GM21717 (cell line): Measurements from ENCODE around the gene CEP68.

Experiments used
- ATAC-seq: cut with Tn5 transposase; IDR thresholded peaks from one replicate; pipeline ENCODE4 v1.9.1; 2021; ENCODE audit warnings: mild to moderate bottlenecking, moderate library complexity; ENCODE audit not compliant: unreplicated experiment

CEP68 gene

DNA sequence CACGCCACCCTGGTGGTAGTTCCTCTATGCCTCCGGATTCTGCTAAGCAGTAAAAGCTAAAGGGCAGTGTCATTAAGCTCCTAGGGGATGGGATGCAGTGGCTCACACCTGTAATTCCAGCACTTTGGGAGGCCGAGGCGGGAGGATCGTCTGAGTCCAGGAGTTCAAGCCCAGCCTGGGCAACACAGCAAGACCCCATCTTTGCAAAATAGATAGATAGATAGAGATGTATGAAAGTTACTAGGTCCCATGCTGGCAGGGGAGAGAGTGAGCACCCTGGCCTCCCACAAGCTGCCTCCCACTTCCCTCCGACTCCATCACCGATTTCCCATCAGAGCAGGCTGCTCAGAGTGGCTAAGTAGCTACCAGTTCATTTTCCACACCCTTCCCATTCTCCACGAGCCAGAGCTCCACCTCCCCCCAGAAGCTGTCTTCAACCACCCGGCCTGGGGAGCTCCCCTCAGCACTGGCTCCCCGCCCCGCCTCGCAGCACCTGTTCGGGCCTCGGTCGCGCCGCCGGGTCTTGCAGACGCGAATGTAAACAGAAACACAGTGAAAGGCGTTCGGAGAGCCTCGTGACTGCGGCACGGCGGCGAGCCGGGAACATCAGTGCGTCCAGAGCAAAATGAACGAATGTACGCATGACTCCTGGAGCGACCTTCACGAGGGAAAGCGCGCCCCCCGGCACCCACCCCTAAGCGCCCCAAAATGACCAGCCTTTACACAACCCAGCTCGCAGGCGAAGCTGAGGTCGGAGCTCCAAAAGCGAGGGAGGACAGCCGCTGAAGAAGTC is 598 bp upstream of the CEP68 start:
- ATAC-seq, result peak; percentile 26

DNA sequence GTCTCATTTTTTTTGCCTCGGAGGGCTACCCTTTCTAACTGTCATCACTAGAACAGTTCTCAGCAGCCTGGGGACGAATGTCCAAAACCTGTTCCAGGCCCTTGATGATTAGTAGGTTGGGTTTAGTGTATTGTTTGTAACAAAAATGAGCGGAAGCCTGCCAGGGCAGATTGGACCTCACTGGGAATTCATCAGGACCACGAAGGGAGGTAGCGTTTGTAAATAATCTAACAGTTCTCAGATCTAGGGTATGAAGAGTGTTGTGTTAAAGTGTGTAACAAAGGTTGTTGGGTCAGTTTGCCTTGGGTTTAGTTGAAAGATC is 799 bp downstream of the CEP68 start:
- ATAC-seq, result no peak

DNA sequence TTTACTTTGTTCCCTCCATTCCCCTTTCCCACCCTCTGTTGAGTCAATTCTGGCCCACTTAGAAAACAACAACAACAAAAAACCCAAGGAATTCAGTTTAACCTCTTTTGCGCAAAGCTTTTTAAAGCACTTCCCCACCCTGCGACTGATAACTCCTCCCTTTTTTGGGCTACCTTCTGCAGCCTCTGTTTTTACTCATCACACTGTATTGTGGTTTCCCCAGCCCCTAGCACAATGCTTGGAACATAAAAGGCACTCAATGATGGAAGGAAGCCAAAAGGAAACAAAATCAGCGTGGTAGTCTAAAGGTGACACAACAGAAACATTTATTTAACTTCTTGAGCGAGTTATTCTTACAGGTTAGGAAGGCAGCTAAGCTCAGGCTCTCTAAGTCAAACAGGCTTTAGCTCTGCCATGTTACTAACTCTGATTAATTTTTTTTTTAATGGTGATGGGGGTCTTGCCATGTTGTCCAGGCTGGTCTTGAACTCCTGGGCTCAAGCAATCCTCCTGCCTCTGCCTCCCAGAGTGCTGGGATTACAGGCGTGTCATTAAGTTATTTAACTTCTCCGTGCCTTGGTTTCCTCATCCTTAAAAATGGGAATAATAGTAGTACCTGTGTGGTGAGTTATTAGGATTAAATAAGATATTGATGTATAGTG is 1.3 kb downstream of the CEP68 start:
- ATAC-seq, result peak; percentile 32

DNA sequence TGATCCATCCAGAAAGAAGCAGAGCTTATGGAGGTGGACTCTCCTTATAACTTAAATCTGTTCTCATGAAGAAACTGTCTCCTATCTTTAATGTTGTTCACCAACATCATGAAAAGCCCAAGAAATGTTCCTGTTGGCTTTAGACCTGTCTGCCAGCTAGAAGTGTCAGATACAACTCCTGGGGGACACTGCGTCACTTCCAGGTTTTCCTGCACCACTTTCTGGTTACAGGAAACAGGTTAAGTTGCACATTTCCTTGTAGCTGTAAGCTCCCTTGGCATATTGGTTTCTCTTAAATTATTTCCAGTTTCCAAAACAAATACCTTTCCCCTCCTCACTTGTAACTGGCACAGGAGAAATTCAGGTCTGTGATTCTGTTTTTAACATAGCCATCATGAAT is 2.9 kb downstream of the CEP68 start:
- ATAC-seq, result no peak

DNA sequence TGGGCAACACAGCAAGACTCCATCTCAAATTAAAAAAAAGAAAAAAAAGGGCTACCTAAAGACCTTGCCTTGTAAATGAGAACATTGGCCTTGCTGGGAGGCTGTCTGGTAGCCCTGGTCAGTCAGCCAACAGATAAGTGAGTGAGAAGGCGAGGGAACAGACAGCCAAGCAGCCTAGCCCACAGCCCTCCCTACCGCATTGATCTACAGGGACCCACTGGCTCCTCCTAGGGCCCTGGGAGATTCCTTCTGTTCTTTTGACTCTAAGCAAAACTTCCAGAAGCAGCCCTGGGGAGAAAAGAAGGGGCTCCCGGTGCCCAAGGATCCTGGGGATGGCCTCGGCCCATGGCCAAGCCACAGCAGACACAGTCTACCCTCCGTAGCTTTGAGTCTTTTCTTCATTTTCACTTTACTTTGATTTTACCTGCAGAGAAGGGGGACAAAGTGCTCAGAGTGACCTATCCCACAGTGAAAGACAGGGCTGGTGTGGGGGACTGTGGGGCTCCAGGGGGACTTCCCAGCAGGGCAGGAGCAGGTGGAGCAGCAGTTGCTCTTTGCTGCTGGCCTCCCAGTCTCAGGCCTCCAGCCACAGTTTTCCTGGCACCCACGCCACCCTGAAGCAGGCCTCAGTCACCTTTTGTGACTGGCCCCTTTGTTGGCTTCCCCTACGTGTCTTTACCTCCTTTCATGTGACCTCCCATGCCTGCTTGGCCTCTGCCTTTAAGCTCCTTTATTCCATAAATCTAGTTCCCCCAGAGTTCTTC is 5.1 kb downstream of the CEP68 start:
- no peak for ATAC-seq

DNA sequence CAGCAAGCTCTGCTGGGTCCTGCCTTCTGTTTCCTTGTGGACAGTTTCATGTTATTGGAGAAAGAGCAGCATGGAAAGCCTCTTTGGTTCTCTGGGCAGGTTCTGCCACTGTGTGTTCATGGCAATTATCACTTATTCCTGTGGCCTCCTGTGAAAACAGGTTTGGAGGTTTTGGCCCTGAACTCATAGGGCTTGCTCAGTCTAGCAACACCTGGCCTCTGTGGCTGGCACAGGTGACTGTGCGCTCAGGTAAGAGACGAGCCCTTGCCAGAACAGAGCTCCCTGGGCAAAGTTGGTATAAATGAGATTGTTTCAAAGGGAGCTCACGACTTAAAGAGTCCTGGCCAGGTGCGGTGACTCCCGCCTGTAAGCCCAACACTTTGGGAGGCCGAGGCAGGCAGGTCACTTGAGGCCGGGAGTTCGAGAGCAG is 5.7 kb downstream of the CEP68 start:
- no peak for ATAC-seq

DNA sequence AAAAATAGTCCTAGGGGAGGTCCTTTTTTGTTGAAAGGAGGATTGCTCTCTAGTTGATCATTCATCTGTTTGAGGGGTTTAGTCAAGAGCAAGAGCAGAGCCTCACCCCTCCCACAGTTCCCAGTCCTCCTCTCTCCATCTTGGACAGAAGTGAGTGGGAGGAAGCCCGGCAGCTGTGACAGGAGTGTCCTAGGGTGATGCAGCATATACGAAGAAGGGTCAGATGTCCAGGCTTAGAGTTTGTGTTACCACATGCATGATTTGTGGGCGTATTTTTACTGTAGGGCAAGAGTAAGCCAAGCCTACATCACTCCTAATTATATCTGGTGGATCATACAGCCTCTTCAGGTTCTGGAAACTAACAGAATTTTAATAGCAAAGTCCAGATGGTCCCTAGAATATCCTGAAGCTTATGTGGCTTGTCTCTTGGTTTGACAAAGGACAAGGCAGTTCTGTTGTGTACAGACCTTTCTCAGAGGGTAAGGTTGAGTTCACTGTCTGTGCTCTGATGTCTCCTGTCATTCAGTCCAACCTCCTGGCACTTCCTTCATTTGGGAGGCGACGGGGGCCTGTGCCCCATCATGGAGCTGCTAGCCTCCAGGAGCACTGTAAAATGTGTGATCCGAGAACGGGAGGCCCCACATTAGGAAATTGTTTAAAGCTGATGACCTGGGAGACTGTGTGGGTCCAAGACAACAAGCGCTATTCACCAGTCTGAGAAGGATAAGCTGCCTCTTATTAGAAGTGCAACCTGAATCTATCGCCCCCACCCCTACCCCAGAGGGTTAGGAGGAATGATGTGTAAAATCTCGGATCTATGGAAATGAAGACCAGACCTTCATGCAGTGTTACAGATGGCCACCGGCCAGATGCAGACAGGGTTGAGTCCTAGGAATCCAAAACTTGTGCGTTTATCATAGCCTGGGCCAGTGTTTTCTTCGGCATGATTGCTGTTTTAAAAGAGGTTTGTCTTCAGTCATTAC is 6.9 kb downstream of the CEP68 start:
- ATAC-seq, result no peak

DNA sequence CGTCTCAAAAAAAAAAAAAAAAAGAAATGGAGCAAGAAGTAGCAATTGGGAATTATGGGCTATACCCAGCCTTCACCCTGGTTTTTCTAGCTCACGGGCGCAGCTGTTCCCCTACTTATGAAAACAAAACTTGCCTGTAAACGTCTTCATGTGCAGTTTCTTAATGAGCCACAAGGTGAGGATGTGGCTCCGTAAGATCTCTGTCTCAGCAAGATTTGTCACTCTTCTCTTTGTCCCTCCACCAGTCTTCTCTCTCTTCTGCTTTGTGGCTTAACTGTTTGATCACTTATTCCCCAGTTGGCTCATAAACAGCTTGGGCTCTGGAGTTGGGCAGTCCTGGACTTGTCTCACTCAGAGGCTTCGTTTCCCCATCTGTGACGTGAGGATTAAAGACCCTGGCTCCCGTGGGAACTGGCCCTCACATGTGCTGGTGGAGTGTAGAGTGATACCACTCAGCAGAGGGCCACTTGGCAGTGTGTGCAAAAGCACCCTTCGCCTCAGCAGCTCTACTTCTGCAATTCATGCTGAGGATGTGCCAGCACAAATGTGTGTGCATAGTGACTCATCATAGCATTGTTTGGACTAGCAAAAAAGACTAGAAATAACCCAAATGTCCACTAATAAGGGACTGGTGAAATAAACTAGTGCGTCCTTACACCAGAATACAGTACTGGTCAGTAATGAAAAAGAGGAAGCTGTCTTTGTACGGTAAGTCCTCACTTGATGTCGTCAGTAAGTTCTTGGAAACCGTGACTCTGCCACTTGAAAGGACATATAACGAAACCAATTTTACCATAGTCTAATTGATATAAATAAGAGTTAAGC is 8.7 kb downstream of the CEP68 start:
- ATAC-seq, result peak; percentile 70

DNA sequence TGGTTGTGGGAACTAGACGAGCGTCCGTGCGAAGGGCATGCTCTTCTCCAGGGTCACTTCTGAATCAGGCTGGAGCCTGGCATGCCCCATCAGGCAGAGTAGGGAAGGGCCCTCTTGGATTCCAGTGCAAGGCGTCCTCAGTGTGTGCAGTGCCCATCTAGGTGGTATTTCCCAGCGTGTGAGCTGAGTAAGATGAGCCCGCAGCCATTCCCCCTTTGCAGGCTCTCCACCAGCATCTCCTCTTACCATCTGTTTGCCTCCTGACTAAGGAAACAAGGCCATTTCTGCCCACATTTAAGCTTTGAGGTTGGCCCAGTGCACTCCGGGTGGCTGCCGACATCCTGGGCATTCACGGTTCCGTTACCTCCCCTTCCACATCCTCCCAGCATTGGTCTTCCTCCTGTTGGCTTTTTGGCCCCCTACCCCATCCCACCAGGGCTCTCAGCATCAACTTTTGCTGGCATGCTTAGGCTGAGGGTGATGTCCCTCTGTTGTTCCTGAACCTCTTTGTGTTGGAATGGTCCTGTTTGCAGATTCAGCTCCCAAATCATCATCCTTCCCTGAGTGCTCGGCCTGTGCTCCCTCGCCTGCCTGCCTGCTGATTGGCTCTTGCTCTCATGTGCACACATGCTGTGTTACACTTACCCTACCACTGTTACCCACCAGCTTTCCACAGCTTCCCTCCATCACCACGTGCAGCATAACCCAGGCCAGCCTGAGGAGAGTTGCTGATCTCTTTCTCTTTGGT is 11.8 kb downstream of the CEP68 start:
- no peak for ATAC-seq

DNA sequence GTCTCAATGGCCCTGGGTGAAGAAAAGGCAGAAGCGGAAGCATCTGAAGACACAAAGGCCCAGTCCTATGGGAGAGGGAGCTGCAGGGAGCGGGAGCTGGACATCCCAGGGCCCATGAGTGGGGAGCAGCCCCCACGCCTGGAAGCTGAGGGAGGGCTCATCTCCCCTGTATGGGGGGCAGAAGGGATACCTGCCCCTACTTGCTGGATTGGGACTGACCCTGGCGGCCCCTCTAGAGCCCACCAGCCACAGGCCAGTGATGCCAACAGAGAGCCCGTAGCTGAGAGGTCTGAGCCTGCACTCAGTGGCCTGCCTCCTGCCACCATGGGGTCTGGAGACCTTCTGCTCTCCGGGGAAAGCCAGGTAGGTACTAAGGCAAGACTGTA is 13.2 kb downstream of the CEP68 start:
- no peak for ATAC-seq

DNA sequence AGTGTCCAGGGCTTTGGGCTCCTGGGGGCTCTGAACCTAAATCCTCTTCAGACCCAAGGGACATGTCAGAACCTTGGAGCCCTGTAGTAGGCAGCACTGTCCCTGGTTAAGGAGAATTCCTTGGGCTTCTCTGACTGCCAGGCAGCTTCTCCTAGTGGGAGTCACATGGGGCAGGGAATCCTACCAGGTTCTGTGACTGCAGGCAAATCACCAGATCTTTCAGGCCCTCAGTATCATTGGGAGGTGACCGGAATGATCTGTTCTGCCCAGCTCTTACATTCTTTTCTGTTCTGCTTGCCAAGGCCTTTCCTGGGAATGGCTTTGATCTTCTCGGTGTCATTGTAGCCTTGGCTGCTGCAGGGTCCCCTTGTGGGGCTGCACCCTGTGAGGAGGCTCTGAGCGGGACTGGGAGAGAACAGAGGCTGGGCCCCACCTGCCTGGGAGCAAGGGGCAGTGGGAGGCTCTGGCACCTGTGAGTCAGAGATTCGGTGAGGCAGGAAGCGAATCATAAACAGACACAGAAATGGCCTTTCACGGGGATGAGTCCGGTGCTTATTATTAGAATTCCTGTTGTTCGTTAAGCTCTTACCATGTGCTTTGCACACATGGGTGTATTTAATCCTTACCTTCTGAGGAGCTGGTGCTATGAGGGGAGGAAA is 14.1 kb downstream of the CEP68 start:
- ATAC-seq, result no peak

DNA sequence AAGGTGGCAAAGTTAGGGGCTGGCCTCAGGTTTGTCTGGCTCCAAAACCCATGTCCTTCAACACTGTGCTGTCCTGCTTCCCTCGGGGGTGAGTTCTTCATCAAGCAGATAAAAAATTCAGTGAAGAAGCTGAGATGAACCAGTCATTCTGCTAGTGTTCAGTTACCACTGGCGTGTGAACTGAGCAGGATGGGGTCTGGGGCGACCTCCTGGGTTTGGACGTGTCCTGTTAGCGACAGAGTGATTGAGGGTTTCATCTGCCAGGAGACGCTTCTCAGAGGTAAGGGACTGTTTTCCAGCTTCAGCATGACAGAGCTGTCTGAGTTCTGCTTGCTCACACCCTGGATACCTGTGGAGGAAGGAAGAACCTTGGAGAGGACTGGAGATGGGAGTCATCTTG is 14.6 kb downstream of the CEP68 start:
- no peak for ATAC-seq

DNA sequence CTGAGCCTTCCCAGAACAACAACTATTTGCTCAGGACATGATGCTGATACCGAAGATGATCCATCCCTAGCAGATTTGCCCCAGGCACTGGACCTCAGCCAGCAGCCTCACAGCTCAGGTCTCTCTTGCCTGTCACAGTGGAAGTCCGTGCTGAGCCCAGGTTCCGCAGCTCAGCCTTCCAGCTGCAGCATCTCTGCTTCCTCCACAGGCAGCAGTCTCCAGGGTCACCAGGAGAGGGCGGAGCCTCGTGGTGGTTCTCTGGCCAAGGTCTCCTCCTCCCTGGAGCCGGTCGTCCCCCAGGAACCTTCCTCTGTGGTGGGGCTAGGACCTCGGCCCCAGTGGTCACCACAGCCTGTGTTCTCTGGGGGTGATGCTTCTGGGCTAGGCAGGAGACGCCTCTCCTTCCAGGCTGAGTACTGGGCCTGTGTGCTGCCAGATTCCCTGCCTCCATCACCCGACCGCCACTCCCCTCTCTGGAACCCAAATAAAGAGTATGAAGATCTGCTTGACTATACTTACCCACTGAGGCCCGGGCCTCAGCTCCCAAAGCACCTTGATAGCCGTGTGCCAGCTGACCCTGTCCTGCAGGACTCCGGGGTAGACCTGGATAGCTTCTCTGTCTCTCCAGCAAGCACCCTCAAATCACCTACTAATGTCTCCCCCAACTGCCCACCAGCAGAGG is 15.4 kb downstream of the CEP68 start:
- ATAC-seq, result no peak

DNA sequence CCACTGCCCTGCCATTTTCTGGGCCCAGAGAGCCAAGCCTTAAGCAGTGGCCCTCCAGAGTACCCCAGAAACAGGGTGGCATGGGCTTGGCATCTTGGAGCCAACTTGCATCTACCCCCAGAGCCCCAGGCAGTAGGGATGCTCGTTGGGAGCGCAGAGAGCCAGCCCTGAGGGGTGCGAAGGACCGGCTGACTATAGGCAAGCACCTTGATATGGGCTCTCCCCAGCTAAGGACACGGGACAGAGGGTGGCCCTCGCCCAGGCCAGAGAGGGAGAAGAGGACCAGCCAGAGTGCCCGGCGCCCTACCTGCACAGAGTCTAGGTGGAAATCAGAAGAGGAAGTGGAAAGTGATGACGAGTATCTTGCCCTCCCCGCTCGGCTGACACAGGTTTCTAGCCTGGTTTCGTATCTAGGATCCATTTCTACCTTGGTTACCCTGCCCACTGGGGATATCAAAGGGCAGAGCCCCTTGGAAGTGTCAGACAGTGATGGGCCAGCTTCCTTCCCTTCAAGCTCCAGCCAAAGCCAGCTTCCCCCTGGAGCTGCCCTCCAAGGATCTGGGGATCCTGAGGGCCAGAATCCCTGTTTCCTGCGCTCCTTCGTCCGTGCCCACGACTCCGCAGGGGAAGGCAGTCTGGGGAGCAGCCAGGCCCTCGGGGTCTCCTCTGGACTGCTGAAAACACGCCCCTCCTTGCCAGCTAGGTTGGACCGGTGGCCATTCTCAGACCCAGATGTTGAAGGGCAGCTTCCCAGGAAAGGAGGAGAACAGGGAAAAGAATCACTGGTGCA is 16.2 kb downstream of the CEP68 start:
- ATAC-seq, result peak; percentile 70

DNA sequence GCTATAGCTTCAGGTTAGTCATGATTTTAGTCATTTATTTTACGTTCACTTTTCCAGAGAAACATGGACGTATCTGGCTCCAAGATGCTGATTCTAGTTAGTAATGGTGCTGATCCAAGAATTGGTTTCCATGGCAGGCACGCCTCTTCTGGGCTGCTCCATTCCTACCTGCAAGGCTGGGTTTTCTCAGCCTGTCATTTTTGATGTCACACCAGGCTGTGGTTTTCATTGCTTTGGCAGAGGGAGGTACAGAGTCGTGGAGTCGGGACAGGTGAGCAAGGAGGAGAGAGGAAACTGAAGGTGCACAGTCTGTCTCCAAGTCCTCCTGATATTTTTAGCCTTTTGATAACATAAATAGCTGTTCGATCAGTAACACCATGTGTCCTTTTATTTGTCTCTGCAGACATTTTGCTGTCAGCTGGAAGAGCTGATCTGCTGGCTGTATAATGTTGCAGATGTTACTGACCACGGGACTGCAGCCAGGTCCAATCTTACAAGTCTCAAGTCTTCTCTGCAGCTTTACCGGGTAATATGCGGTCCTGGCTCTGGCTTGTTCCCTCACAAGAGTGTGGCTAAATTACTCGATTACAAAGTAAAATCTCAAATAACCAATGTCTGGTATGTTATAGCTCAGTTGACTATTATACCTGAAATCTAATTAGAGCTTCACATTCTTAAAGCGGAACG is 17.8 kb downstream of the CEP68 start:
- ATAC-seq, result no peak

DNA sequence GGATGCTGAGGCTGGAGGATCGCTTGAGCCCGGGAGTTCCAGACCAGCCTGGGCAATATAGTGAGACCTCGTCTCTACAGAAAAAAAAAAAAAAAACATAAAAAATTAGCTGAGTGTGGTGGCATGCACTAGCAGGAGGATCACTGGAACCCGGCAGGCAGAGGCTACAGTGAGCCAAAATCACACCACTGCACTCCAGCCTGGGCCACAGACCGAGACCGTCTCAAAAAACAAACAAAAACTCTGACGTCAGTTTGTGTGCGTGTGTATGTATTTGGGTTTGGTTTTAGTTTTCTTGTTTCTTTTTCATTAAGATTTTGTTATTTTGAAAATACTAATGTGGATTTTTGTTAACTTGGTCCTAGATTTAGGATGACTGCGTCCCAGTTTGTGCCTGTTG is 19.0 kb downstream of the CEP68 start:
- ATAC-seq, result no peak
